GM12801 (cell line): ENCODE measurements around the gene MOCS1.

Experiments used
- TF ChIP-seq, protein P1 (sequence below): IDR thresholded peaks from one replicate; pipeline ENCODE4 v1.5.1; 2011; ENCODE audit warnings: control low read depth; ENCODE audit not compliant: insufficient read length; ENCODE audit errors: extremely low read depth

The MOCS1 gene

DNA sequence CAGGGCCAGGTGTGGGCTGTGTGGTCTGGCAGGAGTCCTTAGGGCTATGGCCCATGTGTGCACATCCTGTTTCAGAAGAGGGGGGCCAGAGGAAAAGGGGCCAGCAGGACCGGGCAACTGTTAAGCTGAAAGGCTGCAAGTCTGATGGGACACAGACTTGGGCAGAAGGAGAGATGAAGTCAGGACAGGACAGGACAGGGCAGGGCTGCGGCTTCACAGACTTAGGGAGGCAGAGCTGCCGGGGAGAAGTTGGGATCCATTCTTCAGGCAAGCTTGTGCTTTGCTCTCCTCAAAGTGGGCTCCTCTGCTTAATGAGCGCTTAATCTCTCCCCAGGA lies 28.7 kb downstream of the MOCS1 start:
- TF ChIP-seq, protein P1, sequence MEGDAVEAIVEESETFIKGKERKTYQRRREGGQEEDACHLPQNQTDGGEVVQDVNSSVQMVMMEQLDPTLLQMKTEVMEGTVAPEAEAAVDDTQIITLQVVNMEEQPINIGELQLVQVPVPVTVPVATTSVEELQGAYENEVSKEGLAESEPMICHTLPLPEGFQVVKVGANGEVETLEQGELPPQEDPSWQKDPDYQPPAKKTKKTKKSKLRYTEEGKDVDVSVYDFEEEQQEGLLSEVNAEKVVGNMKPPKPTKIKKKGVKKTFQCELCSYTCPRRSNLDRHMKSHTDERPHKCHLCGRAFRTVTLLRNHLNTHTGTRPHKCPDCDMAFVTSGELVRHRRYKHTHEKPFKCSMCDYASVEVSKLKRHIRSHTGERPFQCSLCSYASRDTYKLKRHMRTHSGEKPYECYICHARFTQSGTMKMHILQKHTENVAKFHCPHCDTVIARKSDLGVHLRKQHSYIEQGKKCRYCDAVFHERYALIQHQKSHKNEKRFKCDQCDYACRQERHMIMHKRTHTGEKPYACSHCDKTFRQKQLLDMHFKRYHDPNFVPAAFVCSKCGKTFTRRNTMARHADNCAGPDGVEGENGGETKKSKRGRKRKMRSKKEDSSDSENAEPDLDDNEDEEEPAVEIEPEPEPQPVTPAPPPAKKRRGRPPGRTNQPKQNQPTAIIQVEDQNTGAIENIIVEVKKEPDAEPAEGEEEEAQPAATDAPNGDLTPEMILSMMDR = no peak

DNA sequence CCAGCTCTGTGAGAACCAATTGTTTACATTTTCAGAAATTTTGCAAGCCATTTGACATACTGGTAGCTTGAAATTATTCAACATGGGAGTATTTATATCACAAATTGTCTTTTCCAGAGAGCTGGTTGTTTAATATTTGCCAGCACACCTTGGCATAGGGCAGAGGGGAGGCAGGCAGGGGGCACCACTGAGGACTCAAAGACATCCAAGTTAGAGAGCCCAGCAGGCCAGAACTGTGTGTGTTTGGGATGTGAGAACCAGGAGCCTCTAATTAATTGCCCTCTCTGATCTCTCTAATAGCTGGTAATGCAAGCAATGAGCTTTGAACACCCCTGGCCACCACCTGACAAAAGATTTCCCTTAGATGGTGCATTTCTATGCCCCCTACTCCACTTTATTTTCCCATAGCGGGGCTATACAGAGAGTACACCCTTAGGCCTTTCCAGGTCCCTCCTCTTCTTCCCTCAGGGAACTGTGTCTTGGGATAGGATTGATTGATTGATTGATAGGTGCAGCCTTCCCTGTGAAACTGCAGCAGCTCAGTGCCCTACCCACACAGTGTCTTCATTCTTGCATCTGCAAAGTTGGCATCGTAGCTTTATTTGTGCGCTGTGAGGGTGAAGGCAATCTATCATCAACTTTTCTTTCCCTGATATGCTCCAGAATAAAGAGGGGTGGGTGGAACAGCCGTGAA lies 29.2 kb downstream of the MOCS1 start:
- TF ChIP-seq, protein P1 = no peak

DNA sequence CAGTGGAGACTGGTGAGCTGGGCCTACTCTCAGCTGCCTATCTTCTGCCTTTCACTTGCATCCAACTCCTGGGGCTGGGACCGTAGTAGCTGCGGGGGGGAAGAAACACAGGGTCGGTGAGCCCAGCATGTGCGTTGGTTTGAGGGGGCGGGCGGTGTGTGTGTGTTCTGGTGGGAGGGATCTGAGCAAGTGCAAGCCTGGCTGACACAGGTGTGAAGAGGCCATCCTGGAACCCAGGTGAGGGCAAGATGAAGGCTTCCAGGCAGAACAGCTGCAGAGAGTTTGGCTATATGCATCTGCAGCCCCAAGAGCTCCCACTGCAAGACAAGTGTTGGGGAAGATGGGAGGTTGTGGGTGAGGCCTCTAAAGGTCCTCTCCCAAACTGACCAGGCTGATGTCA lies 30.6 kb downstream of the MOCS1 start:
- TF ChIP-seq, protein P1 = no peak

DNA sequence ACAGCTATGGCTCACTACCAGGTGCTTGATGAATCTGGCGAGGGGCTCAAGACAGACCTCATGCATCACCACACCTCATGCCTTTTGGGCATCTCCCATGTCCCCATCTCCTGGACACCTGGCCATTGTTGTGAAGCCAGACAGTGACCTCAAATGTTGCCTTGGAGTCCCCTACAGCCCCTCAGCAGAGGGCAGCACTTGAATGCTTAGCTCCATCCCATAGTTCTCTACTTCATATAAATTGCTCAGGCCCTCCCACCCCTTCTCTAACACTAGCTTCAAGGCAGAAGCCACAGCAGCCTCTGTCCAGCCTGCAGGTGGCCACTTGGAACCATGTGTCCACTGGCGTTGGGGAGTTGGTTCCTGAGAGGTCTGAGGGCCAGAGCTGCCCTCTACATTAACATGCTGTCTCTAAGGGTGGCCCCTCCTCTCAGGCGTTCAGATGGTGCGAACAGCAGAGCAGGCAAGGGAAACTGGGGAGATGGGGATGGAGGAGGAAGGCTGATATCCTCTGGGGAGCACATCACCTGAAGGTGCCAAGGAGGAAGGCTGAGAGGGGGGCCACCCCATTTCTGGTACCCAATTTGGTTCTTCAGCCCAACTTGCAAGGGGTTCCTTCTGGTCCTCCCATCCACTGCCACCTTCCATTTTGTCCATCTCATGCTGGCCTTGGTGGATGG lies 31.3 kb downstream of the MOCS1 start:
- TF ChIP-seq, protein P1 = no peak

DNA sequence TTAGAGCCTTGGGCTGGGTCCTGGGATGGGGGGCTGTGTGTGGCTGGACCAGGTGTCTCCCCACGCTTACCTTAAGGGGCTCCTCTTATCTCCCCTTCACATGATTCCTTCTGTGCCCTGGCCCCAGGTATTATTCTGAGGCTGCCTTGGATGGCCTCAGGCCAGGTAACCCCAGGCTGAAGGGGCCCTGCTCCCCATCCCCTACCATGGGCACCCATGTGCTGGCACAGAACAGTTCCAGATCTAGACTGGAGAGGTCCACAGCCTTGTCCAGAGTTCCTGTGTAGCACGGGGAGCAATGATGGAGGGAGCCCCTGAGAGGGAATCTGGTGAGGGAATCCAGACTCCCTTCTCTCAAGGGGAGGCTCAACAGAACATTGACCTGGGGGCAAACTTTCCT lies 32.1 kb downstream of the MOCS1 start:
- TF ChIP-seq, protein P1 = no peak

DNA sequence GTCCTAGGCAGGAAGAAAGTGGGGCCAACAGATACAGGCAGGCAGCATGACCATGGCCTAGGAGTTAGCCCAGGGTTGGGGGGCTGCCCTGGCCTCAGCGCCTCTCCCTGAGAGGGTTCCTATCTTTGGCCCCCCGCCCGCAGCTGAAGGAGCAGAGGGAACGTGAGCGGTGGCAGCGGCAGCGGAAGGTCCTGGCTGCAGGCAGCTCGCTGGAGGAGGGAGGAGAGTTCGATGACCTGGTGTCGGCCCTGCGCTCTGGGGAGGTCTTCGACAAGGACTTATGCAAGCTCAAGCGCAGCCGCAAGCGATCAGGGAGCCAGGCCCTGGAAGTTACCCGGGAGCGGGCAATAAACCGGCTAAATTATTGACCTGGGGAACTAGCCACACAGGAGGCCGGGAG lies 32.6 kb downstream of the MOCS1 start:
- TF ChIP-seq, protein P1 = no peak

DNA sequence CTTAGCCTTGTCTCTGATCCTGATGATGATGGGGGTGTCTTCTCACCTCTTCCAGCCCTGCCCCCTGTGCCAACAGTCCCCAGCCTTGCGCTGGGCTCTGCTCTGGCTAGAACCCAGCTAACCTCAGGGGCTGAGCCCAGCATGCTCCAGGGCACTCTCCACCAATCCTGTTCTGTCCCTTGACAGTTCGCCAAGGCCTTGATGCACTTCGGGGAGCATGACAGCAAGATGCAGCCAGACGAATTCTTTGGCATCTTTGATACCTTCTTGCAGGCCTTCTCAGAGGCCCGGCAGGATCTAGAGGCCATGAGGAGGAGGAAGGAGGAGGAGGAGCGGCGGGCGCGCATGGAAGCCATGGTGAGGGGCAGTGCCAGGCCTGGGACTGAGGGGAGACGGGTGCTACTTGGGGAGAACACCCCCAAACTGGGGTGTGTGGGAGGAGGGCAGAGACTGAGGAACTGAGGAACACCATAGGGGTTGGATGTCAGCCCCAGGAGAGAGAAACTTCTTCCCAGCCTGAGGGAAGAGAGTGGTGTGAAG lies 33.1 kb downstream of the MOCS1 start:
- TF ChIP-seq, protein P1 = no peak
